Bronchial epithelial cell (primary cell): ENCODE results near the gene CHKA. TPM values are rescaled to one million over a fixed set of nuclear protein-coding genes. Genes with fewer than 3 reads are reported as not detected.

Source experiments
- DNase-seq: peaks from one replicate; pipeline ENCODE4 v3.0.0-alpha.2; 2010; ENCODE audit warnings: low read depth
- FAIRE-seq: peaks from 2 replicates; lab custom pipeline; 2011; peaks lifted over from hg19 to GRCh38; lab: Jason Lieb, UNC
- H3K27me3 ChIP-seq: 2 replicates; pipeline ENCODE4 v1.5.1; 2011; ENCODE audit warnings: low read length; ENCODE audit not compliant: control insufficient read depth, insufficient read depth
- H3K36me3 ChIP-seq: 2 replicates; pipeline ENCODE4 v1.5.1; 2011; ENCODE audit warnings: low read length; ENCODE audit not compliant: control insufficient read depth, insufficient read depth
- H3K4me3 ChIP-seq: 2 replicates; pipeline ENCODE4 v1.5.1; 2011; ENCODE audit warnings: mild to moderate bottlenecking, low read depth, low read length, control low read depth
- CTCF ChIP-seq: IDR thresholded peaks from 2 replicates; pipeline ENCODE4 v1.5.1; 2011; ENCODE audit warnings: mild to moderate bottlenecking, moderate library complexity, low read length, control low read depth, inconsistent platforms; ENCODE audit not compliant: insufficient read depth, severe bottlenecking
- total RNA-seq: library from RNA; depleted of rRNA; stranded (reverse); fragments of >200 nt; gene quantifications from 2 replicates; pipeline ENCODE4 v1.2.1, GENCODE V29; 2014

The CHKA gene
- total RNA-seq, 1 donor from 2014 or later = 7.4 TPM

- DNase-seq (no peak), FAIRE-seq (no peak)
- TF ChIP-seq CTCF = no peak
- peaks cover 12% of the 10 kb centered on the region for H3K36me3 ChIP-seq
- no peaks in the 10 kb centered on the region for H3K27me3 ChIP-seq
- H3K4me3 ChIP-seq = no peak overlapping the region
These were observed 85.8 kb downstream of the CHKA start for GRCh38 chr11:68035266-68035876.

- no peak for DNase-seq
- FAIRE-seq = no peak
- Histone ChIP-seq H3K27me3 (no peaks in the 10 kb centered on the region), H3K4me3 (no peak overlapping the region), H3K36me3 (peaks cover 12% of the 10 kb centered on the region)
- no peak for TF ChIP-seq CTCF
These were observed 87.5 kb downstream of the CHKA start for GRCh38 chr11:68033708-68034045.

- Histone ChIP-seq H3K4me3 (no peak overlapping the region), H3K27me3 (no peaks in the 10 kb centered on the region), H3K36me3 (peaks cover 12% of the 10 kb centered on the region)
- no peak for FAIRE-seq
- no peak for TF ChIP-seq CTCF
- no peak for DNase-seq
These were observed 88.0 kb downstream of the CHKA start for GRCh38 chr11:68032997-68033707.

GRCh38 chr11:68032003-68032402, 89.2 kb downstream of the CHKA start:
- Histone ChIP-seq H3K4me3 (no peak overlapping the region), H3K27me3 (no peaks in the 10 kb centered on the region), H3K36me3 (peaks cover 12% of the 10 kb centered on the region)
- TF ChIP-seq CTCF = no peak
- FAIRE-seq = no peak
- no peak for DNase-seq

- no peak for DNase-seq
- no peak for TF ChIP-seq CTCF
- H3K4me3 ChIP-seq = peak overlapping the region; percentile 94
- H3K36me3 ChIP-seq = peaks cover 12% of the 10 kb centered on the region
- no peak for FAIRE-seq
- H3K27me3 ChIP-seq = no peaks in the 10 kb centered on the region
These were observed 90.1 kb downstream of the CHKA start for GRCh38 chr11:68031144-68031464.
